SK-MEL-5 (cell line): ENCODE data around the gene DBNL. TPM values are rescaled to one million over a fixed set of nuclear protein-coding genes. Genes with fewer than 3 reads are reported as not detected.

Experiments
- DNase-seq: peaks from one replicate; pipeline ENCODE4 v3.0.0-alpha.2; 2016; ENCODE audit warnings: low read depth, low spot score
- in situ Hi-C: cut with HindIII; loops from 2 replicates; pipeline ENCODE4 v1.10.0; 2016; ENCODE audit warnings: low sequenced_read_pairs, high pct_unique_total_duplicates, low pct_unique_long_range_greater_than_20kb
- total RNA-seq: library from RNA; depleted of rRNA; stranded (reverse); fragments of >200 nt; shearing (Covaris generic); gene quantifications from 2 replicates; pipeline ENCODE4 v1.2.3, GENCODE V29; 2014; rRNA removed

Gene DBNL
- total RNA-seq, 1 experiment from 2014 or later, result 161 TPM

DNA sequence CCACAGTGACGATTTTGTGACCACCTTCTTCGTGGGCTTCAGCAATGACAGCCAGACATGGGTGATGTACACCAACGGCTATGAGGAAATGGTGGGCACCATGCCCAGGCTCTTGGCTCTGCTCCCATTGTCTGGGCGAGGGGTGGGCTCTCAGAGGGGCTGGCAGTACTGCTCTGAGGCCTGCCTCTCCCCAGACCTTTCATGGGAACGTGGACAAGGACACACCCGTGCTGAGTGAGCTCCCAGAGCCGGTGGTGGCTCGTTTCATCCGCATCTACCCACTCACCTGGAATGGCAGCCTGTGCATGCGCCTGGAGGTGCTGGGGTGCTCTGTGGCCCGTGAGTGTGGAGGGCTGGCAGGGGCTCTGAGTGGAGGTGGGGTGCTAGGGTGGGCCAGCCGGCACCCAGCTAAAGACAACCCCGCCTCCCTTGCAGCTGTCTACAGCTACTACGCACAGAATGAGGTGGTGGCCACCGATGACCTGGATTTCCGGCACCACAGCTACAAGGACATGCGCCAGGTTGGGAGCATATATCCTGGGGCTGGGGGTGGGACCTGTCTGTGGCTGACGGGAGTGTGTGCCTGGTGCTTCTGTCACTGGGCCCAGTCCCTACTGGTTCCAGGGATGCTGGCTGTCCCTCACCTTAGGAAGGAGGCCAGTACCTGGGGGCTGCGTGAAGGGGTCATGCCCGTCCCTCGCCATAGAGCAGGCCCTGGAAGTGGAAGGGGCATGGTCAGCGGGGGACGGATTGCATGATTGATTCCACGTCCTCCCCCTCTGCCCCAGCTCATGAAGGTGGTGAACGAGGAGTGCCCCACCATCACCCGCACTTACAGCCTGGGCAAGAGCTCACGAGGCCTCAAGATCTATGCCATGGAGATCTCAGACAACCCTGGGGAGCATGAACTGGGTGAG lies 66.5 kb downstream of the DBNL start:
- in situ Hi-C loops, result no loop called here
- no peak for DNase-seq

Other genes with a start within 250 kb of the DBNL start
- 137 and 144 TPM in 2 replicates for gene MRPS24, start 175.2 kb upstream of the DBNL start, total RNA-seq
- 39.3 and 44.3 TPM in 2 replicates for gene URGCP, start 138.1 kb upstream of the DBNL start, total RNA-seq
- gene UBE2D4, start 118.3 kb upstream of the DBNL start, total RNA-seq, result 25.7 and 27.7 TPM in 2 replicates
- not detected in 2 replicates for gene SPDYE1, start 46.8 kb upstream of the DBNL start, total RNA-seq
- gene PGAM2, start 20.9 kb downstream of the DBNL start, total RNA-seq, result not detected in 2 replicates
- gene POLM, start 37.8 kb downstream of the DBNL start, total RNA-seq, result 12.7 and 13.7 TPM in 2 replicates
- not detected in 2 replicates for gene AEBP1, start 59.6 kb downstream of the DBNL start, total RNA-seq
- 167 and 172 TPM in 2 replicates for gene POLD2, start 78.8 kb downstream of the DBNL start, total RNA-seq
- not detected in 2 replicates for gene MYL7, start 96.6 kb downstream of the DBNL start, total RNA-seq
- gene GCK, start 144.7 kb downstream of the DBNL start, total RNA-seq, result not detected in 2 replicates
- 159 and 163 TPM in 2 replicates for gene YKT6, start 156.3 kb downstream of the DBNL start, total RNA-seq